Stromal cell of bone marrow (primary cell): ENCODE results near the gene NF2.

ENCODE experiments used
- DNase-seq: peaks from one replicate; pipeline ENCODE4 v3.0.0-alpha.2; 2012; ENCODE audit warnings: low read depth

The NF2 gene

GRCh38 chr22:29702931-29703501, 99.6 kb downstream of the NF2 start:
- no peak for DNase-seq

DNA sequence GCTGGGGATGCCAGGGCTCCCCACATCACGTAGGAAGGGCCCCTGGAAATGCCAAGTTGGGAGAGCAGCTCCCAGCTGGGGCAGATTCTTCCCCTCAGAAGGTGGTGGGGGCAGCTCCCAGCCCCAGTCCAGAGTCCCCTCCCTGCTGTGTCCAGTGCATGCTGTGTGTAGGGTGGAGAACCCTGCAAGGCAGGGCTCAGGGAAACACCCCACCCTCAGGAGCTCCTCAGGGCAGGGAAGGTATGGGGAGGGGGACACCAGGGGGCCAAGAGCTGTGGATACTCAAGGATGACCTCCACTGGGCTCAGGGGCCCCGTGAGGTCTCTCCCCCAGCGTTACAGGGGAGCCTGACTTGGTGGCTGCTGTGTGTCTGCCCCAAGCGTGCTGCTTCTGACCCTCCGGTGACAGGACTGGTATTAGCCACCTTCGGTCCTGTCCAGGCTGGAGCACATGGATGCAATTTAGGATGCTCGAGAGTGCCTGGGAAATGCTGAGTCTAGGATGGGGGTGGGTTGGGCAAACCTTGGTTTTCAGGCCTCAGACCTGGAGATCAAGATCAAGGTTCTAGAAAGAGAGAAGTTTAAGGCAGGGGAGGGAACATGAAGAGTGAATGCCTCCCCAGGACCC, 100.2 kb downstream of the NF2 start:
- DNase-seq: no peak

DNA sequence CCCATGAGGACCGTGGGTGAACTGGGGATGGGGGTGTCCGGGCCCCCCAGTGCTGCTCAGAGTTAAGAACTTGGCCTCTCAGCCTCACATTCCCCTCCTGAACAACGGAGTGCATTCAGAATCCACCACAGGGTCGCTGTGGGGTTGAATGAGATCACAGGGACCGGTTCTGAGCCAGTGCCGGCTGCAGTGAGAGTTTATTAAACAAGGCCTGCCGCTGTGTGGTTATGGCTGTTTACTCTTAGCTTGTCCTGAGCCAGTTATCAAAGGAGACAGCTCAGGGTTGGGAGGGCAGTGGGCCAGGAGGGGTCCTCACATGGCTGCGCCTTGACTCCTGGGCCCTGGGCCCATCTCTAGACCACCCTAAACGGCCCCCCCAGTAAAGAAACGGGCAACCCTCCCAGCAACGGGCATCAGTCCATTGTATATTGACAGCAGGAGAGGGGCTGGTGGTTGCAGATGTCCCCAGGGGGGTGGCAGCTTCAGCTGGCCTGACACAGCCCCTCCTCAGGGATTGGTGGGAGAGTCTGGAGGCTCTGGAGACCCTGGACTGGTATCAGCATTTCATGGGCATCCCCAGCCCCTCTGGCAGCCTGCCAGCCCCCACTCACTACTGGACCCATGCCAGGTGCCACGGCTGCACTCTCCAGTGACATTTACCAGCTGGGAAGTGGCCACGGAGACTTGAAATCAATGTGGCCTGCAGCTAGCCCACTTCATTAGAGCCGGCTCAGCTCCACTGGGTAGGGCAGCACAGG, 101.3 kb downstream of the NF2 start:
- DNase-seq: peak; percentile 16

- DNase-seq: no peak
These were observed 102.2 kb downstream of the NF2 start for GRCh38 chr22:29705651-29706050.

DNA sequence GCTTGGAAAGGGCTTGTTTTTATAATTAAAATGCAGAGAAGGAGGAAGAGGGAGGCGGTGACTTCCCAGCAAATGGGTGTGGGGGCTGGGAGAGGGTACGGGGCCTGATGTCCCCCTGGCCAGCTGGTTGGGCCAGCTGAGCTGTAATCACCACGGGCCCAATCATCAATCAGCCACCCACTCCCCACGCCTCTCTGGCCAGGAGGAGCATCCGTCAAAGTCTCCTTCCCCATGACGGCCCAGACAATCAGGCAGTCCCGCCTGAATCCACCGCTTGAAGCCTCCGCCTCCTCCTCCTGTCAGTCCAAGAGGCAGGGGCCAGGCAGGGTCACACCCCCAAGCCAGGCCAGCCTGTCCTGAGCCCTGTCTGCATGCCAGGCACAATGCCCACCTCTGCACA, 103.1 kb downstream of the NF2 start:
- no peak for DNase-seq

DNA sequence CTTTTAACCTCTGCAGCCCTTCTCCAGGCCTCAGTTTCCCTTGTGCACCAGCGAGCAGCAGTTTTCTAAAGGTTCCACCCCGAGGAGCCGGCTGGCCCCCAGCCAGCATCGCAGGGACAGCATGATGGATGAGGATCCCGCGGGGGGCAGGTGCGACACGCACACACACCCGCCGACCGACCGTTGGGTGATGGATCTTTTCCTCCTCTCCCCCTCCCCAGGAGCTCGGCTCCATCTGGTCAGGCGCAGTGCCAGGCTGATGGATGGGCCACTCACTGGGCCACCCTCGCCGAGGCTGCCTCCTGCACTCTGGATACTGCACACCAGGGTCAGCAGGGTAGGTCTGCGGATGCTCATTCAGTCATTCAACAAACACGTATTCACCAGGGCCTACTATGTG, 103.6 kb downstream of the NF2 start:
- DNase-seq: no peak

GRCh38 chr22:29707471-29707870, 104.0 kb downstream of the NF2 start:
- no peak for DNase-seq

DNA sequence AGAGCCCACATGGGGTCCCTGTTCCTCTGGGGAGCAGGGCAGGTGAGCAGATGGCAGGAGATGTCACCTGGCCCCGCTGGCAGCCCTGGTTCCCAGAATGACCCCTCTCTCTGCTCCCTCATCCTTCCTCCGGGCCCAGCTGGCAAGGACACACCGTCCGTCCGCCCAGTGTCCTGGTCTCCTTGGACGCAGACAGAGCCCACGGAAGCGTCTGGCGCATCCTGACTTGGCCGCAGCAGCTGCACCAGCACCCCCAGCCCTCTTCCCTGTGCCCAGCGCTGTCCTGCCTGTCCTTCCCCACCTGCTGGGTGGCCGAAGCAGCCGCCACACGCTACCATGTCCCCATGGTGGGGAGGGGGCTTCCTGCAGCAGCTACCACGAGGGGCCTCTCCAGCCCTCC, 106.8 kb downstream of the NF2 start:
- no peak for DNase-seq

- DNase-seq: no peak
These were observed 107.6 kb downstream of the NF2 start for GRCh38 chr22:29710922-29711593.

DNA sequence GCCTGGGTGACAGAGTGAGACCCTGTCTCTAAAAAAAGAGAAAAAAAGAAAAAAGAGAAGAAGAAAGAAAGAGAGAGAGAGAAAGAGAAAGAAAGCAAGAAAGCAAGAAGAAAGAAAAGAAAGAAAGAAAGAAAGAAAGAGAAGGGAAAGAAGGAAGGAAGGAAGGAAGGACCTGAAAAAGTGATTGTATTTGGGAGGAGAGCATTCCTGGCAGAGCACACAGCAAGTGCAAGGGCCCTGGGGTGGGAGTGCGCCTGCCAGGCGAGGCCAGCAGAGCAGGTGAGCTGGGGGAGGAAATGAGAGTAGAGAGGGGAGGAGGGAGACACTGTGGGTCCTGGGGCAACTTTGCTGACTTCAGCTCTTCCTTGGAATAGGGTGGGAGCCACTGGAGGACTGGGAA, 108.7 kb downstream of the NF2 start:
- DNase-seq: no peak

DNA sequence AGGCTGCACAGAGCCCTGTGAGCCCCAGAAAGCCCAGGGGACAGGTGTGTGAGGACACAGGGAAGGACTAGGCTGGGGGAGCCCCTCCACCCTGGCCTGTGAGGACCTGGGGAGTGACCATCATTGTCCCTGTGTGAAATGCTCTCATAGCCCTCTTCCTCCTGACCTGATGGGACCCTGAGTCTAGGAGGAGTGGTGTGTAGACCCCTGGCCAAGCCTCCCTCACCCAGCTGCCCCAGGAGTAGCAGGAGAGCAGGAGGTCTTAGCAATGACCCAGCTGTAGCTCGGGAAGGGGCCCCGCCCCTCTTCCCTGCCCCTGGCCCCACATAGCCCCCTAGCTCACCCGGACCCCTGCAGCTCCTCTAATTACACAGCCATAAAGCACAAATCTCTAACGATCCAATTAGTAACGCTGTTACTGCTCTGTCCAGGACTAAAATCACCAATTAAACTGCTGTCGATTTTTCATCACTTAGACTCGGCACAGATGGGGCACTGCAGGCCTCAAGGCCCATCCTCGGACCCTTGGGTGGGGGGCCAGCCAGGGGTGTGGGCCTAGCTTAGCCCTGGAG, 109.8 kb downstream of the NF2 start:
- DNase-seq: no peak

GRCh38 chr22:29715240-29715639, 111.8 kb downstream of the NF2 start:
- DNase-seq: no peak

DNA sequence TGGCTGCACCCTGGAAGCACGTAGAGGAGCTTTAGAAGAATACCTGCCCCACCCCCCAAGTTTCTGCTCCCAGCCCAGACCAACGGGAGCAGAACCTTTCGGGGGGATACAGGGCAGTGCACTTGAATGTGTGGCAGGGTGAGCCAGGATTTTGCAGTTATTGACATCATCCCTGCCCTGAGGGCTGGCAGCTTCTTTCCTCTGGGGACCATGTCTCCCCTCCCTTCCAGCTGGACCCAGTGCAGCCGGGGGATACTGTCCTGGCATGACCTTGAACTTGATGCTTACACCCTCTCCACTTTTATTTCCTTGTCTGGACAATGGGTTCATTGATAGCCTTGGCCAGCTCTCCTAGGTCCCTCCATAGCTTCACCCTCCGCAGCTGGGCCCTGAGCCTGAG, 112.3 kb downstream of the NF2 start:
- no peak for DNase-seq

DNA sequence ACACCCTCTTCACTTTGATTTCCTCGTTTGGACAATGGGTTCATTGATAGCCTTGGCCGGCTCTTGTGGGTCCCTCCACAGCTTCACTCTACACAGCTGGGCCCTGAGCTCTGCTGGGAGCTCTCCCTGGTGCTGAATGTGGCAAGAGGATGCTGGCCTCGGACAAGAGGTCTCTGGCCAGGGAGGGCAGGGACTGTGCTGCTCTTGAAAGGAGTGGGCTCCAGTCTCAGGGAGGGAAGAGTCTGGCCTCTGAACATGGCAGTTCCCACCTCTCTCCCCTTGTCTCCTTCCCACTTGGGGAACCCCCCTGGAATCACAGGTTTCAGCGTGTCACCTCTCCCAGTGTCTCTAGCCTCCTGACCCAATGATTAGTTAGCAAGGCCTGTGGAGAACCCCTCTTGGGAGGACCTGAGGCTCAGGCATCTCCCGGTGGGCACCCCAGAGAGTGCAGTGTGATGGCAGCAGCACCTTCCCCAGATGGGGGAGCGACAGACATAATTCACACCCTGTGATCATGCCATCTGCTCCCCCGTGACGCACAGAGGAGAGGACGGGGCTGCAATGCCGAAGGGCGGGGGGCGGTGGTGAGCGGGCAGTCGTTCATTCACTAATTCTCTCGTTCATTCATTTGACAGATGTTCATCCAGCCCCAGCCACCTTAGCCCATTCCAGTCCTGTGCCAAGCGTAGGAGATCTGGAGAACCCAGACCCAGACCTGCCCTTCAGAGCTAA, 113.5 kb downstream of the NF2 start:
- DNase-seq: peak; percentile 63

DNA sequence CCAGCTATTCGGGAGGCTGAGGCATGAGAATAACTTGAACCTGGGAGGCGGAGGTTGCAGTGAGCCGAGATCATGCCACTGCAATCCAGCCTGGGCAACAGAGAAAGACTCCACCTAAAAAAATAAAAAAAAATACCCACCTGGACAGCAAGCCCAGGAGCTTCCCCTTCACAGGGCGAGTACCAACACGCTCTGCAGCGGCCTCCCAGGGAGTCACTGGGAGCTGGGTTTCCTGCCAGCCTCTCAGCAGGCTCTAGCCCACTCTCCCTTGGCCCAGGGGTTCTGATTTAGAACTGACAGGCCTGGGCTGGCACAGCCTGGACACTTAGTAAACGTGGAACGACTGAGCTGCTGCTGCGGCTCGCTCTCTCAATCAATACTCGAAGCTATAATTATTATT, 114.4 kb downstream of the NF2 start:
- DNase-seq: no peak

DNA sequence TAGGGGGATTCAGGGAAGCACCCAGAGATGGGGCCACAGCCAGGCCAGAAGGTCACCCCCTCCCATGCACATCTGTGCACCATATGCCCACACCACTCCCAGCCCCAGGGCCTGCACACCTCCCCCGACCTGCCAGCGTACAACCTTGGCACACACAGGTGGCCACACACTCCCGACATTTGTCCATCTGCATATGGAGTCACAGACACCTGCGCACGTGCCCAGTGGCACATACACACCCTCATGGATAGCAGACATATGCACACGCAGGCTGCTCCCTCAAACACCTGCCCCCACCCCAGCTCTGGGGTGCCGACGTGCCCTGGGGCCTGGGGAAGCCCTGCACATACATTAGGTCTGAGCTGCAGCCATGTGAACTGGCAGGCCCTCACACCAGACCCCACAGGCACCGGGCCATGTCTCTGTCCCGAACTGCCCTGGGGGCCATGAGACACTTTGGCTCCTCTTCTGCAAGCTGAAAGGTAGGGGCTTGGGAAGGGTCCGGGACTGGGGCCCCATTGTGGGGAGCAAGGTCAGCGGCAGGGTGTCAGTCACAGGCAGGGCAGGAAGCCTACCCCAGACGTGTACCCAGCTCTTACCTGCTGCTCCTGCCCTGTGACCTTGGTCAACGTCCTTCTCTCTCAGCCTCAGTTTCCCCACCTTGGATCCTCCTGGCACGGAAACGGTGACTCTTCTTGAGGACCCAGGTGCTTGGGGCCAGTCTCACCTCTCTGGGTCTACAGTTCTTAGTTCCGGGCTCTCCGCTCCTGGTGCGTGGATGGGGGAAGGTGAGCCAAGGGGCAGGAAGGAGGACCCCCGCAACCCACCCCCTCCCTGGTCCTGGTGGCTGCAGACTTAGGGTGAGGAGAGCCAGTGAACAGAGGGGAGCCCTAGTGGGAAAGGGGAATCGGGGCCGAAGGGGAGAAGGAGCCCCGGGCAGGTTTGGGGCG, 115.8 kb downstream of the NF2 start:
- no peak for DNase-seq

DNA sequence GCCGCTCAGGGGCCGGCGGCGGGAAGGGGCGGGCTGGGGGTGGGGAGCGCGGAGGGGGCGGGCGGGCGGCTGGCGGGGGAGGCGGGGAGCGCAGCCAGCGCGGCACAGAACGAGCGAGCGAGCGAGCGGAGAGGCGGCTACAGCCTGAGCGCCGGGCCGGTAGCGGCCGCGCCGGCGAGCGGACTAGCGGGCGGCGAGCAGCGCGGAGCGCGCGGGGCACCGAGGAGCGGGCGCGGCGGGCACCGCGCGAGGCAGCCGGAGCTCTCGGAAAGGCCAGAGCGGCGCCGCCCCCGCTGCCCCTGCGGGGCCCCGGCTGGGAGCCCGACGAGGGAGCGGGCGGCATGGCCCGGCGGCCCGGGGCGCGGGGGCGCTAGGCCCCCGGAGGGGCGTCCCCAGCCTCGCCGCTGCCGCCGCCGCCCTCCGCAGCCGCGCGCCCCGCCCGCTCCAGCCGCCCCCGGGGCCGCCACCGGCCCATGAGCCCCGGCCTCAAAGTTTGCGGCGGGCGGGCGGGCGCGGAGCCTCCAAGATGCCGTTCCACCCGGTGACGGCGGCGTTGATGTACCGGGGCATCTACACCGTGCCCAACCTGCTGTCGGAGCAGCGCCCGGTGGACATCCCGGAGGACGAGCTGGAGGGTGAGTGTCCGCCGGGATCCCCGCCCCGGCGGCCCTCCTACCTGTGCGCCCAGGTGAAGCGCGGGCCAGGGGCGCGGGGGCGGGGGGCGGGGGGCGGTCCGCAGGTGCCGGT, 116.6 kb downstream of the NF2 start, which contains the start of gene CABP7:
TSS of gene CABP7 (plus strand) at position 105 of the 747 bp plus-strand sequence. CDS start at position 527, 422 bp downstream.
- no peak for DNase-seq

DNA sequence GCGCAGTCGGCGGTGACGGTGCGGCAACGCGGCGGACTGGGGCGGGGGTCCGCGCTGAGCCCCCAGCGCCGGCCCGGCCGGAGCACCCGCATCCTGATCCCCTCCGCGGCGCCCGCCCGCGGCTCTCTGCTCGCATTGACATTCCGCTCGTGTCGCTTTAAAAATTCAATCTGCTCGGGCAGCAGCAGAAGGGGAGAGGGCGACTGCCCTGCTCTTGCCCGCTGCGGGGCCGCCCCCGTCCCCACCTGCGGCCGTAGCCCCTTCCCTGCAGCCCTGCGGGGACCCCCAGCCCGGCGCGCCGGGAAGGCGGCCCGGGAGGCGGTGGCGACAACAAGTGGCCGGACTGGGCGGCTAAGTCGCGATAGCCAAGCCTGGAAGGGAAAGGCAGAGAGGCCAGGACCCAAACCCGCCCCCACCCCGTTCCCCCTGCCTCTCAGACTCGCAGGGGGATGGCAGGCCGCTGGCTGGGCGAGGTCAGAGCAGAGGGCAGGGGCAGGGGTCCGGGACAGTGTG, 117.4 kb downstream of the NF2 start:
- DNase-seq: no peak

GRCh38 chr22:29722151-29722550, 118.7 kb downstream of the NF2 start:
- no peak for DNase-seq

GRCh38 chr22:29722587-29722986, 119.2 kb downstream of the NF2 start:
- no peak for DNase-seq
